ENCODE data around the gene EPB41L3. TPM values are rescaled to one million over a fixed set of nuclear protein-coding genes. Genes with fewer than 3 reads are reported as not detected.
A peak's percentile ranks its signal among the peaks of the same experiment; 100 is the strongest.

Gene EPB41L3
- total and polyA plus RNA-seq, 4 experiments from 2014 or later: 0.89 to 3.3 (median 3.2) TPM; not detected in 1

GRCh38 chr18:5543036-5543680 is 639 bp downstream of the EPB41L3 start:
- H3K9me3 ChIP-seq (ENCODE audit: control insufficient read depth in 1 of 2, low read length in 2 of 2): no peaks in the 10 kb centered on the region
- DNase-seq: no peak
- Mint-ChIP-seq H3K27ac (no peak overlapping the region), H3K27me3 (peaks cover 24 to 32% of the 10 kb centered on the region in 2 donors), H3K4me1 (peaks cover 0 to 11% (median 4%) of the 10 kb centered on the region in 4 donors), H3K36me3 (no peaks in the 10 kb centered on the region), H3K4me3 (no peak overlapping the region), H3K9me3 (peaks cover 0 to 3% (median 0%) of the 10 kb centered on the region in 8 donors)
- intact Hi-C loops (cut with micrococcal nuclease): no loop called here
- H3K4me3 ChIP-seq (ENCODE audit: low read length in 2 of 2): no peak overlapping the region
- CTCF ChIA-PET (ENCODE audit: partially characterized antibody): no interaction called here
- POLR2A ChIA-PET (ENCODE audit: partially characterized antibody): no interaction called here
- H3K36me3 ChIP-seq (ENCODE audit: insufficient read depth, low read length): no peaks in the 10 kb centered on the region
- H3K27ac ChIP-seq (ENCODE audit: low read depth, low read length): no peak overlapping the region
- H3K27me3 ChIP-seq (ENCODE audit: insufficient read depth, low read length): peaks cover 3% of the 10 kb centered on the region
- no peaks in the 10 kb centered on the region for H3K4me1 ChIP-seq (ENCODE audit: insufficient read depth, low read length)

- Mint-ChIP-seq H3K4me3 (peak overlapping the region in 5 of 8 donors; percentile 34 to 63 (median 50)), H3K36me3 (no peaks in the 10 kb centered on the region), H3K4me1 (peaks cover 0 to 11% (median 4%) of the 10 kb centered on the region in 4 donors), H3K27me3 (peaks cover 24 to 32% of the 10 kb centered on the region in 2 donors), H3K9me3 (peaks cover 0 to 3% (median 0%) of the 10 kb centered on the region in 8 donors), H3K27ac (no peak overlapping the region)
- no peak for DNase-seq
- CTCF ChIA-PET (ENCODE audit: partially characterized antibody): no interaction called here
- Histone ChIP-seq H3K4me3 (ENCODE audit: low read length in 2 of 2) (no peak overlapping the region), H3K27me3 (ENCODE audit: insufficient read depth, low read length) (peaks cover 3% of the 10 kb centered on the region), H3K36me3 (ENCODE audit: insufficient read depth, low read length) (no peaks in the 10 kb centered on the region), H3K9me3 (ENCODE audit: control insufficient read depth in 1 of 2, low read length in 2 of 2) (no peaks in the 10 kb centered on the region), H3K27ac (ENCODE audit: low read depth, low read length) (no peak overlapping the region), H3K4me1 (ENCODE audit: insufficient read depth, low read length) (no peaks in the 10 kb centered on the region)
- POLR2A ChIA-PET (ENCODE audit: partially characterized antibody): no interaction called here
- intact Hi-C loops (cut with micrococcal nuclease): no loop called here
These were observed 1.2 kb downstream of the EPB41L3 start for GRCh38 chr18:5542515-5543035.

GRCh38 chr18:5541644-5542043 is 2.2 kb downstream of the EPB41L3 start:
- Histone ChIP-seq H3K27ac (ENCODE audit: low read depth, low read length) (no peak overlapping the region), H3K36me3 (ENCODE audit: insufficient read depth, low read length) (no peaks in the 10 kb centered on the region), H3K9me3 (ENCODE audit: control insufficient read depth in 1 of 2, low read length in 2 of 2) (no peaks in the 10 kb centered on the region), H3K27me3 (ENCODE audit: insufficient read depth, low read length) (peaks cover 3% of the 10 kb centered on the region), H3K4me3 (ENCODE audit: low read length in 2 of 2) (no peak overlapping the region), H3K4me1 (ENCODE audit: insufficient read depth, low read length) (no peaks in the 10 kb centered on the region)
- no peak for DNase-seq
- Mint-ChIP-seq H3K27me3 (peaks cover 24 to 27% of the 10 kb centered on the region in 2 donors), H3K4me3 (peak overlapping the region in 1 of 8 donors; percentile 44), H3K27ac (no peak overlapping the region), H3K36me3 (no peaks in the 10 kb centered on the region), H3K9me3 (peaks cover 0 to 3% (median 0%) of the 10 kb centered on the region in 8 donors), H3K4me1 (peaks cover 0 to 11% (median 4%) of the 10 kb centered on the region in 4 donors)
- POLR2A ChIA-PET (ENCODE audit: partially characterized antibody): no interaction called here
- intact Hi-C loops (cut with micrococcal nuclease): no loop called here
- CTCF ChIA-PET (ENCODE audit: partially characterized antibody): no interaction called here

- Histone ChIP-seq H3K36me3 (ENCODE audit: insufficient read depth, low read length) (no peaks in the 10 kb centered on the region), H3K27ac (ENCODE audit: low read depth, low read length) (no peak overlapping the region), H3K4me1 (ENCODE audit: insufficient read depth, low read length) (no peaks in the 10 kb centered on the region), H3K4me3 (ENCODE audit: low read length in 2 of 2) (no peak overlapping the region), H3K27me3 (ENCODE audit: insufficient read depth, low read length) (peaks cover 3% of the 10 kb centered on the region), H3K9me3 (ENCODE audit: control insufficient read depth in 1 of 2, low read length in 2 of 2) (no peaks in the 10 kb centered on the region)
- H3K27ac Mint-ChIP-seq: no peak overlapping the region
- H3K9me3 Mint-ChIP-seq: peaks cover 0 to 6% (median 0%) of the 10 kb centered on the region in 8 donors
- peaks cover 17 to 21% of the 10 kb centered on the region in 2 donors for H3K27me3 Mint-ChIP-seq
- no peak overlapping the region for H3K4me3 Mint-ChIP-seq
- H3K4me1 Mint-ChIP-seq: peaks cover 0 to 9% (median 4%) of the 10 kb centered on the region in 4 donors
- no peak for DNase-seq
- POLR2A ChIA-PET (ENCODE audit: partially characterized antibody): no interaction called here
- CTCF ChIA-PET (ENCODE audit: partially characterized antibody): no interaction called here
- H3K36me3 Mint-ChIP-seq: no peaks in the 10 kb centered on the region
- intact Hi-C loops (cut with micrococcal nuclease): no loop called here
These were observed 4.4 kb downstream of the EPB41L3 start for GRCh38 chr18:5539391-5539790.

GRCh38 chr18:5538544-5538943 is 5.3 kb downstream of the EPB41L3 start:
- no peak for DNase-seq
- Histone ChIP-seq H3K9me3 (ENCODE audit: control insufficient read depth in 1 of 2, low read length in 2 of 2) (no peaks in the 10 kb centered on the region), H3K36me3 (ENCODE audit: insufficient read depth, low read length) (no peaks in the 10 kb centered on the region), H3K4me1 (ENCODE audit: insufficient read depth, low read length) (no peaks in the 10 kb centered on the region), H3K27ac (ENCODE audit: low read depth, low read length) (no peak overlapping the region), H3K27me3 (ENCODE audit: insufficient read depth, low read length) (peaks cover 3% of the 10 kb centered on the region), H3K4me3 (ENCODE audit: low read length in 2 of 2) (no peak overlapping the region)
- Mint-ChIP-seq H3K27ac (no peak overlapping the region), H3K27me3 (peaks cover 15 to 18% of the 10 kb centered on the region in 2 donors), H3K36me3 (no peaks in the 10 kb centered on the region), H3K9me3 (peaks cover 0 to 6% (median 0%) of the 10 kb centered on the region in 8 donors), H3K4me3 (no peak overlapping the region), H3K4me1 (peaks cover 0 to 6% (median 4%) of the 10 kb centered on the region in 4 donors)
- CTCF ChIA-PET (ENCODE audit: partially characterized antibody): no interaction called here
- POLR2A ChIA-PET (ENCODE audit: partially characterized antibody): no interaction called here
- intact Hi-C loops (cut with micrococcal nuclease): no loop called here

GRCh38 chr18:5537860-5538259 is 5.9 kb downstream of the EPB41L3 start:
- H3K36me3 Mint-ChIP-seq: no peaks in the 10 kb centered on the region
- no peak overlapping the region for H3K27ac Mint-ChIP-seq
- ChIA-PET POLR2A (ENCODE audit: partially characterized antibody) (no interaction called here), CTCF (ENCODE audit: partially characterized antibody) (no interaction called here)
- DNase-seq: no peak
- peaks cover 16 to 18% of the 10 kb centered on the region in 2 donors for H3K27me3 Mint-ChIP-seq
- H3K4me3 Mint-ChIP-seq: no peak overlapping the region
- no peaks in the 10 kb centered on the region for H3K36me3 ChIP-seq (ENCODE audit: insufficient read depth, low read length)
- intact Hi-C loops (cut with micrococcal nuclease): no loop called here
- no peaks in the 10 kb centered on the region for H3K9me3 ChIP-seq (ENCODE audit: control insufficient read depth in 1 of 2, low read length in 2 of 2)
- H3K27me3 ChIP-seq (ENCODE audit: insufficient read depth, low read length): peaks cover 3% of the 10 kb centered on the region
- peaks cover 0 to 6% (median 4%) of the 10 kb centered on the region in 4 donors for H3K4me1 Mint-ChIP-seq
- H3K27ac ChIP-seq (ENCODE audit: low read depth, low read length): no peak overlapping the region
- H3K4me3 ChIP-seq (ENCODE audit: low read length in 2 of 2): no peak overlapping the region
- H3K9me3 Mint-ChIP-seq: peaks cover 0 to 6% (median 0%) of the 10 kb centered on the region in 8 donors
- no peaks in the 10 kb centered on the region for H3K4me1 ChIP-seq (ENCODE audit: insufficient read depth, low read length)

GRCh38 chr18:5534845-5535244 is 9.0 kb downstream of the EPB41L3 start:
- Histone ChIP-seq H3K4me3 (ENCODE audit: low read length in 2 of 2) (no peak overlapping the region), H3K9me3 (ENCODE audit: control insufficient read depth in 1 of 2, low read length in 2 of 2) (no peaks in the 10 kb centered on the region), H3K36me3 (ENCODE audit: insufficient read depth, low read length) (no peaks in the 10 kb centered on the region), H3K27me3 (ENCODE audit: insufficient read depth, low read length) (no peaks in the 10 kb centered on the region), H3K27ac (ENCODE audit: low read depth, low read length) (no peak overlapping the region), H3K4me1 (ENCODE audit: insufficient read depth, low read length) (no peaks in the 10 kb centered on the region)
- no peak overlapping the region for H3K4me3 Mint-ChIP-seq
- POLR2A ChIA-PET (ENCODE audit: partially characterized antibody): no interaction called here
- no peak overlapping the region for H3K27ac Mint-ChIP-seq
- intact Hi-C loops (cut with micrococcal nuclease): no loop called here
- no peaks in the 10 kb centered on the region for H3K4me1 Mint-ChIP-seq
- H3K9me3 Mint-ChIP-seq: peaks cover 0 to 3% (median 0%) of the 10 kb centered on the region in 8 donors
- no peaks in the 10 kb centered on the region for H3K36me3 Mint-ChIP-seq
- CTCF ChIA-PET (ENCODE audit: partially characterized antibody): no interaction called here
- no peak for DNase-seq
- peaks cover 8 to 14% of the 10 kb centered on the region in 2 donors for H3K27me3 Mint-ChIP-seq
